Measurements from ENCODE around the gene LYPLA2. TPM values are rescaled to one million over a fixed set of nuclear protein-coding genes. Genes with fewer than 3 reads are reported as not detected.

Gene LYPLA2
- total and polyA plus RNA-seq, 2 donors (not counting 3 experiments of a cell fraction or from before 2014, with no cell fraction given) = 110 to 137 TPM

GRCh38 chr1:23843644-23844043 lies 52.7 kb downstream of the LYPLA2 start:
- dilution Hi-C loops (cut with MboI; ENCODE audit: extremely low pct_ligation_motif_present, low sequenced_read_pairs) (no loop called here), intact Hi-C loops (cut with micrococcal nuclease) (no loop called here)
- no TSS peak for BruUV-seq (replicated peaks)
- no peak overlapping the region for H3K9ac ChIP-seq (replicated peaks; ENCODE audit: extremely low read depth, insufficient read depth, low read length)
- DNase-seq (ENCODE audit: low read depth, low spot score) (no peak), FAIRE-seq (no peak)
- POLR2A ChIA-PET = interaction anchor here (0.6 kb wide), 1 partner anchor 108 kb away, joined by 5 read pairs; no protein-coding TSS in a partner anchor
- no peak overlapping the region for H3K27ac ChIP-seq (ENCODE audit: insufficient read depth, low read depth, low read length)
- no peaks in the 10 kb centered on the region for H3K9me1 ChIP-seq (replicated peaks; ENCODE audit: control insufficient read depth, extremely low read depth, insufficient read depth, low read length)
- TF ChIP-seq JUN (IDR thresholded peaks at IDR 0.05; ENCODE audit: borderline replicate concordance, insufficient read depth, insufficient read length, low read depth) (no peak), MYC (IDR thresholded peaks at IDR 0.05; ENCODE audit: low read depth, low read length) (no peak), POLR2A (IDR thresholded peaks at IDR 0.05; ENCODE audit: low read depth, low read length) (no peak), EZH2 (IDR thresholded peaks at IDR 0.05; ENCODE audit: borderline replicate concordance, low read depth, low read length, severe bottlenecking) (no peak), CTCF (IDR thresholded peaks at IDR 0.05; ENCODE audit: extremely low read depth in 1 of 2, insufficient read depth in 1 of 2, low read depth in 1 of 2, low read length in 2 of 2) (no peak), GATA2 (IDR thresholded peaks at IDR 0.05; ENCODE audit: insufficient read depth, insufficient read length, low read depth, low read length) (no peak), FOS (IDR thresholded peaks at IDR 0.05; ENCODE audit: borderline replicate concordance, insufficient read depth, low read length) (no peak), POLR2AphosphoS5 (IDR thresholded peaks at IDR 0.05; ENCODE audit: insufficient read depth, low read depth, low read length) (no peak), MAX (IDR thresholded peaks at IDR 0.05; ENCODE audit: insufficient read depth, insufficient read length) (no peak)
- H3K4me2 ChIP-seq (ENCODE audit: insufficient read depth, low read length) = no peak overlapping the region
- H3K36me3 ChIP-seq (ENCODE audit: control insufficient read depth in 2 of 2, extremely low read depth in 1 of 2, insufficient read depth in 2 of 2, low read length in 2 of 2) = no peaks in the 10 kb centered on the region
- no peak overlapping the region for H2AFZ ChIP-seq (ENCODE audit: low read depth, low read length)
- H4K20me1 ChIP-seq (replicated peaks; ENCODE audit: control insufficient read depth, extremely low read depth, insufficient read depth, low read length) = no peaks in the 10 kb centered on the region
- CTCF ChIA-PET = interaction anchor here (0.8 kb wide), 1 partner anchor 306 kb away, joined by 4 read pairs; no protein-coding TSS in a partner anchor
- no peaks in the 10 kb centered on the region for H3K79me2 ChIP-seq (ENCODE audit: control insufficient read depth, insufficient read depth, low read length)
- H3K4me1 ChIP-seq (ENCODE audit: control insufficient read depth, extremely low read depth, insufficient read depth, low read length) = no peaks in the 10 kb centered on the region
- H3K9me3 ChIP-seq (replicated peaks; ENCODE audit: control insufficient read depth, insufficient read depth, low read length) = no peaks in the 10 kb centered on the region
- no peak overlapping the region for H3K4me3 ChIP-seq (replicated peaks in 1 of 3; ENCODE audit: insufficient read depth in 1 of 3, low read depth in 1 of 3, low read length in 3 of 3)
- peaks cover 6 to 7% of the 10 kb centered on the region in 2 experiments for H3K27me3 ChIP-seq (ENCODE audit: control insufficient read depth in 2 of 2, insufficient read depth in 2 of 2, low read length in 2 of 2)

Other genes starting within 250 kb of the LYPLA2 start
- 277 and 310 TPM in 2 replicates for gene ID3, start 231.6 kb upstream of the LYPLA2 start, total RNA-seq
- 783 and 971 TPM in 2 replicates for gene ID3, start 231.6 kb upstream of the LYPLA2 start, polyA plus RNA-seq
- 1,084 and 1,169 TPM in 2 replicates for gene RPL11, start 99.3 kb upstream of the LYPLA2 start, total RNA-seq
- 656 and 861 TPM in 2 replicates for gene RPL11, start 99.3 kb upstream of the LYPLA2 start, polyA plus RNA-seq
- gene ELOA, start 47.7 kb upstream of the LYPLA2 start, total RNA-seq = 41.0 and 42.6 TPM in 2 replicates
- 10.8 and 11.9 TPM in 2 replicates for gene ELOA, start 47.7 kb upstream of the LYPLA2 start, polyA plus RNA-seq
- 35.8 and 42.5 TPM in 2 replicates for gene PITHD1, start 12.7 kb upstream of the LYPLA2 start, total RNA-seq
- gene PITHD1, start 12.7 kb upstream of the LYPLA2 start, polyA plus RNA-seq = 31.5 and 43.1 TPM in 2 replicates
- 39.2 and 42.9 TPM in 2 replicates for gene GALE, start 9.6 kb downstream of the LYPLA2 start, total RNA-seq
- 57.7 and 64.7 TPM in 2 replicates for gene GALE, start 9.6 kb downstream of the LYPLA2 start, polyA plus RNA-seq
- 23.9 and 24.2 TPM in 2 replicates for gene HMGCL, start 34.3 kb downstream of the LYPLA2 start, total RNA-seq
- 26.2 and 30.0 TPM in 2 replicates for gene HMGCL, start 34.3 kb downstream of the LYPLA2 start, polyA plus RNA-seq
- 4.3 and 4.9 TPM in 2 replicates for gene FUCA1, start 77.1 kb downstream of the LYPLA2 start, total RNA-seq
- gene FUCA1, start 77.1 kb downstream of the LYPLA2 start, polyA plus RNA-seq = 5.6 and 6.6 TPM in 2 replicates
- gene CNR2, start 122.2 kb downstream of the LYPLA2 start, total RNA-seq = not detected in 2 replicates
- gene CNR2, start 122.2 kb downstream of the LYPLA2 start, polyA plus RNA-seq = not detected in 2 replicates
- 77.8 and 107 TPM in 2 replicates for gene PNRC2, start 168.7 kb downstream of the LYPLA2 start, total RNA-seq
- gene PNRC2, start 168.7 kb downstream of the LYPLA2 start, polyA plus RNA-seq = 36.3 and 70.2 TPM in 2 replicates
- gene SRSF10, start 189.2 kb downstream of the LYPLA2 start, total RNA-seq = 124 and 125 TPM in 2 replicates
- 81.2 and 135 TPM in 2 replicates for gene SRSF10, start 189.2 kb downstream of the LYPLA2 start, polyA plus RNA-seq